HepG2 (cell line): ENCODE data around the gene GNL1. TPM values are rescaled to one million over a fixed set of nuclear protein-coding genes. Genes with fewer than 3 reads are reported as not detected.

Experiments used
- BHLHE40 ChIP-seq: IDR thresholded peaks from 2 replicates; pipeline ENCODE4 v1.6.1; 2011; ENCODE audit warnings: low read length, improper control_type of control experiment
- FOXA1 ChIP-seq, 2 experiments: fragments of 450-650 bp in 1 of 2; sonication (generic) in 1 of 2; formaldehyde crosslinking in 1 of 2; IDR thresholded peaks; 2 replicates each; pipeline versions ENCODE4 v1.4.0 to v1.6.1; 2016 to 2020; ENCODE audit warnings: missing genetic modification reagents in 1 of 2
- IRF2 ChIP-seq: IDR thresholded peaks from 2 replicates; pipeline ENCODE4 v1.6.1; 2018; ENCODE audit warnings: missing genetic modification reagents, missing compliant biosample characterization
- MEF2D ChIP-seq: sonication (generic); formaldehyde crosslinking; IDR thresholded peaks from 2 replicates; pipeline ENCODE4 v1.5.1; 2020; ENCODE audit warnings: mild to moderate bottlenecking, missing genetic modification reagents
- NR1H2 ChIP-seq: sonication (generic); formaldehyde crosslinking; IDR thresholded peaks from 2 replicates; pipeline ENCODE4 v1.8.1; 2022; ENCODE audit warnings: low read depth, missing genetic modification reagents, borderline replicate concordance
- SOX6 ChIP-seq, 2 experiments: fragments of 450-650 bp in 1 of 2; sonication (generic) in 1 of 2; formaldehyde crosslinking in 1 of 2; IDR thresholded peaks; 2 replicates each; pipeline versions ENCODE4 v1.4.0 to v1.6.1; 2017 to 2020; ENCODE audit warnings: antibody characterized with exemption in 1 of 2, mild to moderate bottlenecking in 1 of 2, missing genetic modification reagents in 1 of 2
- SP5 ChIP-seq: IDR thresholded peaks from 2 replicates; pipeline ENCODE4 v1.6.1; 2016; ENCODE audit warnings: low read depth, borderline replicate concordance
- TARDBP ChIP-seq: sonication (generic); formaldehyde crosslinking; IDR thresholded peaks from 2 replicates; pipeline ENCODE4 v1.8.0; 2022; ENCODE audit warnings: mild to moderate bottlenecking, missing genetic modification reagents
- TBX3 ChIP-seq: fragments of 450-650 bp; IDR thresholded peaks from 2 replicates; pipeline ENCODE4 v1.6.1; 2017; ENCODE audit warnings: antibody characterized with exemption, mild to moderate bottlenecking, inconsistent platforms, borderline replicate concordance
- ZBTB3 ChIP-seq: sonication (generic); formaldehyde crosslinking; IDR thresholded peaks from 2 replicates; pipeline ENCODE4 v1.4.0; 2020; ENCODE audit warnings: low read depth, mild to moderate bottlenecking, moderate library complexity, missing genetic modification reagents, borderline replicate concordance
- ZEB1 ChIP-seq: IDR thresholded peaks from 2 replicates; pipeline ENCODE4 v1.6.1; 2012; ENCODE audit warnings: mild to moderate bottlenecking, low read depth, inconsistent platforms; ENCODE audit not compliant: insufficient replicate concordance
- ZMYM4 ChIP-seq: sonication (generic); formaldehyde crosslinking; IDR thresholded peaks from 2 replicates; pipeline ENCODE4 v1.8.1; 2023; ENCODE audit warnings: mild to moderate bottlenecking, missing genetic modification reagents
- ZNF343 ChIP-seq: sonication (generic); formaldehyde crosslinking; IDR thresholded peaks from 2 replicates; pipeline ENCODE4 v1.4.0; 2020; ENCODE audit warnings: mild to moderate bottlenecking, missing genetic modification reagents
- polyA plus RNA-seq, 8 experiments: library from polyadenylated mRNA; depleted of rRNA in 3 of 8; stranded (reverse) in 7 of 8; unstranded in 1 of 8; fragments of >200 nt; fragmentation: Illumina TruSeq in 4 of 8; extraction: Trizol in 4 of 8; gene quantifications; 2 replicates each; pipeline versions ENCODE4 v1.2.1 to v1.2.3, GENCODE V29; 2011 to 2016; ENCODE audit warnings: low read depth in 4 of 8, missing spikeins in 1 of 8, mixed read lengths in 1 of 8; ENCODE audit not compliant: insufficient read depth in 1 of 8
- total RNA-seq, 5 experiments: library from RNA; depleted of rRNA; stranded (reverse); fragments of >200 nt; fragmentation: Illumina TruSeq; extraction: Trizol; gene quantifications; 2 replicates each; pipeline ENCODE4 v1.2.3, GENCODE V29; 2016; ENCODE audit warnings: low read depth in 1 of 5
- TF ChIP-seq, protein P1 (sequence below): sonication (generic); formaldehyde crosslinking; IDR thresholded peaks from 2 replicates; pipeline ENCODE4 v1.4.0; 2020; ENCODE audit warnings: missing genetic modification reagents
- TF ChIP-seq, protein P2 (sequence below), 2 experiments: fragments of 450-650 bp in 1 of 2; sonication (generic) in 1 of 2; formaldehyde crosslinking in 1 of 2; IDR thresholded peaks; 2 replicates each; pipeline versions ENCODE4 v1.6.1 to v1.8.0; 2016 to 2022; ENCODE audit warnings: antibody characterized with exemption in 1 of 2, mild to moderate bottlenecking in 1 of 2, missing genetic modification reagents in 1 of 2

Gene GNL1
- total and polyA plus RNA-seq, 2 of the 13 experiments (the other 11 are each of a cell fraction or from before 2014, with no cell fraction given), result 35.0 to 55.6 TPM

GRCh38 chr6:30570263-30570662 is 14.0 kb upstream of the GNL1 start (continued):
- TF ChIP-seq, protein P1, sequence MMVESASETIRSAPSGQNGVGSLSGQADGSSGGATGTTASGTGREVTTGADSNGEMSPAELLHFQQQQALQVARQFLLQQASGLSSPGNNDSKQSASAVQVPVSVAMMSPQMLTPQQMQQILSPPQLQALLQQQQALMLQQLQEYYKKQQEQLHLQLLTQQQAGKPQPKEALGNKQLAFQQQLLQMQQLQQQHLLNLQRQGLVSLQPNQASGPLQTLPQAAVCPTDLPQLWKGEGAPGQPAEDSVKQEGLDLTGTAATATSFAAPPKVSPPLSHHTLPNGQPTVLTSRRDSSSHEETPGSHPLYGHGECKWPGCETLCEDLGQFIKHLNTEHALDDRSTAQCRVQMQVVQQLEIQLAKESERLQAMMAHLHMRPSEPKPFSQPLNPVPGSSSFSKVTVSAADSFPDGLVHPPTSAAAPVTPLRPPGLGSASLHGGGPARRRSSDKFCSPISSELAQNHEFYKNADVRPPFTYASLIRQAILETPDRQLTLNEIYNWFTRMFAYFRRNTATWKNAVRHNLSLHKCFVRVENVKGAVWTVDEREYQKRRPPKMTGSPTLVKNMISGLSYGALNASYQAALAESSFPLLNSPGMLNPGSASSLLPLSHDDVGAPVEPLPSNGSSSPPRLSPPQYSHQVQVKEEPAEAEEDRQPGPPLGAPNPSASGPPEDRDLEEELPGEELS (CRISPR knock-in tag), result no peak
- TF ChIP-seq BHLHE40 (no peak; the same call in 1 of the 2 replicates), ZMYM4 (CRISPR knock-in tag) (no peak), FOXA1 (IDR thresholded peaks at IDR 0.05) (no peak), FOXA1 (CRISPR knock-in tag; IDR thresholded peaks at IDR 0.05) (0 out of 2 replicates have a peak, but pooled peaks have one; percentile 31), SOX6 (IDR thresholded peaks at IDR 0.05) (no peak), SOX6 (CRISPR knock-in tag; IDR thresholded peaks at IDR 0.05) (peak; percentile 89), IRF2 (CRISPR knock-in tag) (no peak), ZNF343 (CRISPR knock-in tag) (no peak), TBX3 (peak; percentile 31; the same call in 1 of the 2 replicates), MEF2D (no peak), ZEB1 (no peak), NR1H2 (CRISPR knock-in tag) (no peak), SP5 (0 out of 2 replicates have a peak, but pooled peaks have one; percentile 17), ZBTB3 (CRISPR knock-in tag) (no peak), TARDBP (CRISPR knock-in tag) (no peak)
- TF ChIP-seq, protein P2, sequence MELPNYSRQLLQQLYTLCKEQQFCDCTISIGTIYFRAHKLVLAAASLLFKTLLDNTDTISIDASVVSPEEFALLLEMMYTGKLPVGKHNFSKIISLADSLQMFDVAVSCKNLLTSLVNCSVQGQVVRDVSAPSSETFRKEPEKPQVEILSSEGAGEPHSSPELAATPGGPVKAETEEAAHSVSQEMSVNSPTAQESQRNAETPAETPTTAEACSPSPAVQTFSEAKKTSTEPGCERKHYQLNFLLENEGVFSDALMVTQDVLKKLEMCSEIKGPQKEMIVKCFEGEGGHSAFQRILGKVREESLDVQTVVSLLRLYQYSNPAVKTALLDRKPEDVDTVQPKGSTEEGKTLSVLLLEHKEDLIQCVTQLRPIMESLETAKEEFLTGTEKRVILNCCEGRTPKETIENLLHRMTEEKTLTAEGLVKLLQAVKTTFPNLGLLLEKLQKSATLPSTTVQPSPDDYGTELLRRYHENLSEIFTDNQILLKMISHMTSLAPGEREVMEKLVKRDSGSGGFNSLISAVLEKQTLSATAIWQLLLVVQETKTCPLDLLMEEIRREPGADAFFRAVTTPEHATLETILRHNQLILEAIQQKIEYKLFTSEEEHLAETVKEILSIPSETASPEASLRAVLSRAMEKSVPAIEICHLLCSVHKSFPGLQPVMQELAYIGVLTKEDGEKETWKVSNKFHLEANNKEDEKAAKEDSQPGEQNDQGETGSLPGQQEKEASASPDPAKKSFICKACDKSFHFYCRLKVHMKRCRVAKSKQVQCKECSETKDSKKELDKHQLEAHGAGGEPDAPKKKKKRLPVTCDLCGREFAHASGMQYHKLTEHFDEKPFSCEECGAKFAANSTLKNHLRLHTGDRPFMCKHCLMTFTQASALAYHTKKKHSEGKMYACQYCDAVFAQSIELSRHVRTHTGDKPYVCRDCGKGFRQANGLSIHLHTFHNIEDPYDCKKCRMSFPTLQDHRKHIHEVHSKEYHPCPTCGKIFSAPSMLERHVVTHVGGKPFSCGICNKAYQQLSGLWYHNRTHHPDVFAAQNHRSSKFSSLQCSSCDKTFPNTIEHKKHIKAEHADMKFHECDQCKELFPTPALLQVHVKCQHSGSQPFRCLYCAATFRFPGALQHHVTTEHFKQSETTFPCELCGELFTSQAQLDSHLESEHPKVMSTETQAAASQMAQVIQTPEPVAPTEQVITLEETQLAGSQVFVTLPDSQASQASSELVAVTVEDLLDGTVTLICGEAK (IDR thresholded peaks at IDR 0.05), result no peak
- TF ChIP-seq, protein P2 (CRISPR knock-in tag; IDR thresholded peaks at IDR 0.05), result no peak
